Naive B cell (primary cell): ENCODE data around the gene SNX25. TPM values are rescaled to one million over a fixed set of nuclear protein-coding genes. Genes with fewer than 3 reads are reported as not detected.
A peak's percentile ranks its signal among the peaks of the same experiment; 100 is the strongest.

Source experiments
- ATAC-seq, 2 donors: fragments of 150-1000 bp; cut with Tn5 transposase; 2 replicates each; pipeline ENCODE4 v1.10.0; 2021; ENCODE audit warnings: low read depth in 2 of 2, mild to moderate bottlenecking in 2 of 2, moderate library complexity in 2 of 2
- DNase-seq: peaks from one replicate; pipeline ENCODE4 v3.0.0; 2022
- H3K27ac Mint-ChIP-seq, 6 donors: one replicate each; pipeline ENCODE4 v1.8.0; 2020 to 2022; ENCODE audit warnings: mild to moderate bottlenecking in 6 of 6, mixed read lengths in 6 of 6, moderate library complexity in 5 of 6, inconsistent platforms in 2 of 6
- H3K27me3 Mint-ChIP-seq, 3 donors: one replicate each; pipeline ENCODE4 v1.8.0; 2021 to 2022; ENCODE audit warnings: mixed read lengths in 3 of 3, mild to moderate bottlenecking in 1 of 3
- H3K36me3 Mint-ChIP-seq, 2 donors: one replicate each; pipeline ENCODE4 v1.8.0; 2020 to 2022; ENCODE audit warnings: mixed read lengths in 2 of 2, inconsistent platforms in 1 of 2, mild to moderate bottlenecking in 1 of 2
- H3K4me1 Mint-ChIP-seq, 3 donors: one replicate each; pipeline ENCODE4 v1.8.0; 2020 to 2022; ENCODE audit warnings: mixed read lengths in 3 of 3, inconsistent platforms in 1 of 3, mild to moderate bottlenecking in 1 of 3, moderate library complexity in 1 of 3
- H3K4me3 Mint-ChIP-seq, 8 donors: one replicate each; pipeline ENCODE4 v1.8.0; 2020 to 2022; ENCODE audit warnings: mild to moderate bottlenecking in 8 of 8, mixed read lengths in 8 of 8, moderate library complexity in 8 of 8, inconsistent platforms in 2 of 8
- H3K9me3 Mint-ChIP-seq, 7 donors: one replicate each; pipeline ENCODE4 v1.8.0; 2020 to 2022; ENCODE audit warnings: mixed read lengths in 7 of 7, mild to moderate bottlenecking in 5 of 7, inconsistent platforms in 2 of 7, moderate library complexity in 1 of 7
- polyA plus RNA-seq, 6 donors: library from polyadenylated mRNA; unstranded; fragments of 300-500 nt; fragmentation: Illumina TruSeq; gene quantifications; one replicate each; pipeline ENCODE4 v1.2.3, GENCODE V29; 2021; ENCODE audit warnings: low read depth in 6 of 6

The SNX25 gene
- polyA plus RNA-seq, 6 donors from 2014 or later = 10.8 to 28.1 (median 16.8) TPM

GRCh38 chr4:185374573-185374972, 165.2 kb downstream of the SNX25 start:
- Mint-ChIP-seq H3K27ac (peak overlapping the region in 2 of 6 donors; percentile 1 to 92), H3K36me3 (peaks cover 0 to 6% of the 10 kb centered on the region in 2 donors), H3K4me3 (no peak overlapping the region), H3K4me1 (peaks cover 0 to 7% (median 0%) of the 10 kb centered on the region in 3 donors), H3K27me3 (no peaks in the 10 kb centered on the region), H3K9me3 (no peaks in the 10 kb centered on the region)
- no peak for ATAC-seq
- no peak for DNase-seq

- H3K36me3 Mint-ChIP-seq = peaks cover 12% of the 10 kb centered on the region in 2 donors
- DNase-seq (no peak), ATAC-seq (no peak)
- no peaks in the 10 kb centered on the region for H3K27me3 Mint-ChIP-seq
- peak overlapping the region in 1 of 6 donors; percentile 42 for H3K27ac Mint-ChIP-seq
- H3K4me1 Mint-ChIP-seq = peaks cover 0 to 3% (median 3%) of the 10 kb centered on the region in 3 donors
- no peak overlapping the region for H3K4me3 Mint-ChIP-seq
- H3K9me3 Mint-ChIP-seq = peaks cover 4 to 17% (median 8%) of the 10 kb centered on the region in 7 donors
Observed at GRCh38 chr4:185378264-185378663, 168.9 kb downstream of the SNX25 start.

GRCh38 chr4:185379326-185380295, 170.2 kb downstream of the SNX25 start:
- Mint-ChIP-seq H3K4me3 (no peak overlapping the region), H3K4me1 (peaks cover 0 to 3% (median 3%) of the 10 kb centered on the region in 3 donors), H3K9me3 (peaks cover 6 to 17% (median 8%) of the 10 kb centered on the region in 7 donors), H3K27ac (peak overlapping the region in 2 of 6 donors; percentile 13 to 59), H3K27me3 (no peaks in the 10 kb centered on the region), H3K36me3 (peaks cover 12% of the 10 kb centered on the region in 2 donors)
- DNase-seq (no peak), ATAC-seq (no peak)

- Mint-ChIP-seq H3K36me3 (peaks cover 12% of the 10 kb centered on the region in 2 donors), H3K4me3 (no peak overlapping the region), H3K4me1 (peaks cover 6 to 9% (median 7%) of the 10 kb centered on the region in 3 donors), H3K27me3 (no peaks in the 10 kb centered on the region), H3K9me3 (peaks cover 6 to 17% (median 8%) of the 10 kb centered on the region in 7 donors), H3K27ac (peak overlapping the region in 1 of 6 donors; percentile 13)
- no peak for ATAC-seq
- no peak for DNase-seq
Observed at GRCh38 chr4:185380320-185380719, 170.9 kb downstream of the SNX25 start.

GRCh38 chr4:185381288-185382196, 172.1 kb downstream of the SNX25 start:
- Mint-ChIP-seq H3K9me3 (peaks cover 6 to 17% (median 8%) of the 10 kb centered on the region in 7 donors), H3K4me3 (no peak overlapping the region), H3K36me3 (peaks cover 12% of the 10 kb centered on the region in 2 donors), H3K27me3 (peaks cover 0 to 8% (median 0%) of the 10 kb centered on the region in 3 donors), H3K27ac (no peak overlapping the region), H3K4me1 (peaks cover 6 to 9% (median 7%) of the 10 kb centered on the region in 3 donors)
- DNase-seq (no peak), ATAC-seq (no peak)

GRCh38 chr4:185382754-185383153, 173.4 kb downstream of the SNX25 start:
- Mint-ChIP-seq H3K27ac (no peak overlapping the region), H3K9me3 (peaks cover 6 to 17% (median 8%) of the 10 kb centered on the region in 7 donors), H3K4me1 (peaks cover 6 to 9% (median 7%) of the 10 kb centered on the region in 3 donors), H3K4me3 (no peak overlapping the region), H3K27me3 (peaks cover 0 to 8% (median 0%) of the 10 kb centered on the region in 3 donors), H3K36me3 (peaks cover 12% of the 10 kb centered on the region in 2 donors)
- no peak for ATAC-seq
- DNase-seq = no peak

- ATAC-seq (no peak), DNase-seq (no peak)
- peaks cover 0 to 8% (median 4%) of the 10 kb centered on the region in 3 donors for H3K27me3 Mint-ChIP-seq
- H3K4me1 Mint-ChIP-seq = peaks cover 6 to 9% (median 7%) of the 10 kb centered on the region in 3 donors
- peaks cover 6 to 17% (median 8%) of the 10 kb centered on the region in 7 donors for H3K9me3 Mint-ChIP-seq
- H3K27ac Mint-ChIP-seq = no peak overlapping the region
- peaks cover 12% of the 10 kb centered on the region in 2 donors for H3K36me3 Mint-ChIP-seq
- no peak overlapping the region for H3K4me3 Mint-ChIP-seq
Observed at GRCh38 chr4:185383451-185383850, 174.1 kb downstream of the SNX25 start.

GRCh38 chr4:185384061-185384460, 174.7 kb downstream of the SNX25 start:
- Mint-ChIP-seq H3K4me3 (no peak overlapping the region), H3K27ac (no peak overlapping the region), H3K36me3 (peaks cover 12% of the 10 kb centered on the region in 2 donors), H3K4me1 (peaks cover 6 to 9% (median 7%) of the 10 kb centered on the region in 3 donors), H3K9me3 (peaks cover 6 to 17% (median 8%) of the 10 kb centered on the region in 7 donors), H3K27me3 (peaks cover 0 to 8% (median 4%) of the 10 kb centered on the region in 3 donors)
- DNase-seq (no peak), ATAC-seq (no peak)

- ATAC-seq (no peak), DNase-seq (no peak)
- H3K9me3 Mint-ChIP-seq = peaks cover 6 to 17% (median 8%) of the 10 kb centered on the region in 7 donors
- peaks cover 12% of the 10 kb centered on the region in 2 donors for H3K36me3 Mint-ChIP-seq
- peaks cover 6 to 9% (median 7%) of the 10 kb centered on the region in 3 donors for H3K4me1 Mint-ChIP-seq
- peaks cover 0 to 8% (median 4%) of the 10 kb centered on the region in 3 donors for H3K27me3 Mint-ChIP-seq
- peak overlapping the region in 2 of 8 donors; percentile 45 to 54 for H3K4me3 Mint-ChIP-seq
- H3K27ac Mint-ChIP-seq = no peak overlapping the region
Observed at GRCh38 chr4:185384930-185385331, 175.5 kb downstream of the SNX25 start.

- Mint-ChIP-seq H3K4me3 (no peak overlapping the region), H3K4me1 (peaks cover 6 to 18% (median 8%) of the 10 kb centered on the region in 3 donors), H3K36me3 (no peaks in the 10 kb centered on the region), H3K9me3 (peaks cover 0 to 4% (median 0%) of the 10 kb centered on the region in 7 donors), H3K27ac (no peak overlapping the region), H3K27me3 (peaks cover 0 to 8% (median 4%) of the 10 kb centered on the region in 3 donors)
- ATAC-seq (no peak), DNase-seq (no peak)
Observed at GRCh38 chr4:185387957-185388356, 178.6 kb downstream of the SNX25 start.

GRCh38 chr4:185390941-185391340, 181.5 kb downstream of the SNX25 start:
- Mint-ChIP-seq H3K4me1 (peaks cover 10 to 30% (median 19%) of the 10 kb centered on the region in 3 donors), H3K27me3 (peaks cover 0 to 4% (median 2%) of the 10 kb centered on the region in 3 donors), H3K9me3 (no peaks in the 10 kb centered on the region), H3K27ac (peak overlapping the region in 4 of 6 donors; percentile 15 to 73 (median 32)), H3K4me3 (no peak overlapping the region), H3K36me3 (no peaks in the 10 kb centered on the region)
- ATAC-seq (no peak), DNase-seq (no peak)

- Mint-ChIP-seq H3K9me3 (no peaks in the 10 kb centered on the region), H3K27ac (peak overlapping the region in 4 of 6 donors; percentile 4 to 73 (median 26)), H3K4me1 (peaks cover 15 to 35% (median 21%) of the 10 kb centered on the region in 3 donors), H3K27me3 (peaks cover 0 to 4% (median 0%) of the 10 kb centered on the region in 3 donors), H3K36me3 (no peaks in the 10 kb centered on the region), H3K4me3 (no peak overlapping the region)
- DNase-seq = no peak
- ATAC-seq = no peak
Observed at GRCh38 chr4:185392156-185392555, 182.8 kb downstream of the SNX25 start.
